H1 (cell line): ENCODE measurements around the gene PVR. TPM values are rescaled to one million over a fixed set of nuclear protein-coding genes. Genes with fewer than 3 reads are reported as not detected.

Experiments
- CTCF ChIA-PET: fragments of 300-600 bp; sonication (Branson Sonifier 250); formaldehyde crosslinking; loops from one replicate; lab custom pipeline; 2021; ENCODE audit not compliant: partially characterized antibody; lab: Charles Lee
- POLR2A ChIA-PET: fragments of 300-600 bp; sonication (Branson Sonifier 250); formaldehyde crosslinking; loops from one replicate; lab custom pipeline; 2021; ENCODE audit warnings: inconsistent platforms; ENCODE audit not compliant: partially characterized antibody; lab: Charles Lee
- DNase-seq, 2 experiments: peaks; one replicate each; pipeline versions ENCODE4 v3.0.0 to v3.0.0-alpha.2; 2010 to 2022; ENCODE audit warnings: low spot score in 2 of 2, low read depth in 1 of 2, mixed read lengths in 1 of 2
- FAIRE-seq: peaks from 2 replicates; lab custom pipeline; 2011; peaks lifted over from hg19 to GRCh38; lab: Jason Lieb, UNC
- H2AFZ ChIP-seq: 2 replicates; pipeline ENCODE4 v1.8.1; 2012; ENCODE audit warnings: low read length, inconsistent platforms
- H2AK5ac ChIP-seq: 2 replicates; pipeline ENCODE4 v1.6.1; 2013; ENCODE audit warnings: low read depth, low read length
- H2BK120ac ChIP-seq: replicated peaks from 2 replicates; pipeline ENCODE3; 2013; ENCODE audit warnings: low read depth, low read length, inconsistent platforms
- H2BK12ac ChIP-seq: 2 replicates; pipeline ENCODE4 v1.6.1; 2013; ENCODE audit warnings: low read depth, low read length
- H2BK15ac ChIP-seq: 2 replicates; pipeline ENCODE4 v1.6.1; 2013; ENCODE audit warnings: low read length
- H2BK20ac ChIP-seq: 2 replicates; pipeline ENCODE4 v1.6.1; 2013; ENCODE audit warnings: low read length
- H2BK5ac ChIP-seq: 2 replicates; pipeline ENCODE4 v1.6.1; 2013; ENCODE audit warnings: low read depth, low read length
- H3K14ac ChIP-seq: 2 replicates; pipeline ENCODE4 v1.6.1; 2013; ENCODE audit warnings: inconsistent platforms; ENCODE audit not compliant: insufficient read length
- H3K18ac ChIP-seq: 2 replicates; pipeline ENCODE4 v1.6.1; 2013; ENCODE audit warnings: low read length; ENCODE audit errors: extremely low read depth
- H3K23ac ChIP-seq: 2 replicates; pipeline ENCODE4 v1.6.1; 2013; ENCODE audit warnings: inconsistent platforms; ENCODE audit not compliant: insufficient read length
- H3K23me2 ChIP-seq: 2 replicates; pipeline ENCODE4 v1.6.1; 2013; ENCODE audit warnings: low read depth, low read length
- H3K27ac ChIP-seq: 2 replicates; pipeline ENCODE4 v1.6.1; 2011; ENCODE audit warnings: low read depth, low read length, inconsistent platforms
- H3K27me3 ChIP-seq, 4 experiments: replicated peaks in 1 of 4; 1 replicate in 1 of 4; 2 replicates in 3 of 4; pipeline versions ENCODE4 v1.6.1 to v1.8.1; 2011 to 2013; ENCODE audit warnings: low read length in 3 of 4, mild to moderate bottlenecking in 3 of 4, inconsistent platforms in 2 of 4, mixed read lengths in 2 of 4, moderate library complexity in 1 of 4; ENCODE audit not compliant: control insufficient read depth in 3 of 4, insufficient read depth in 3 of 4; ENCODE audit errors: extremely low read depth in 1 of 4
- H3K36me3 ChIP-seq, 4 experiments: 2 replicates each; pipeline versions ENCODE4 v1.6.1 to v1.8.1; 2011 to 2013; ENCODE audit warnings: mild to moderate bottlenecking in 4 of 4, low read length in 3 of 4, moderate library complexity in 2 of 4, control low read depth in 1 of 4, inconsistent platforms in 1 of 4; ENCODE audit not compliant: insufficient read depth in 4 of 4, control insufficient read depth in 2 of 4
- H3K4ac ChIP-seq: replicated peaks from 2 replicates; pipeline ENCODE3; 2013; ENCODE audit warnings: low read length, low read depth, mixed read lengths, inconsistent platforms; ENCODE audit not compliant: insufficient read length
- H3K4me1 ChIP-seq, 4 experiments: replicated peaks in 1 of 4; 1 replicate in 1 of 4; 2 replicates in 3 of 4; pipeline versions ENCODE4 v1.6.1 to v1.8.1; 2011 to 2013; ENCODE audit warnings: low read length in 3 of 4, inconsistent platforms in 2 of 4, mixed read lengths in 1 of 4; ENCODE audit not compliant: insufficient read depth in 4 of 4, control insufficient read depth in 3 of 4
- H3K4me2 ChIP-seq, 2 experiments: 2 replicates each; pipeline versions ENCODE4 v1.6.1 to v1.8.1; 2011 to 2013; ENCODE audit warnings: low read depth in 2 of 2, low read length in 2 of 2, control low read depth in 1 of 2, inconsistent platforms in 1 of 2, mild to moderate bottlenecking in 1 of 2; ENCODE audit not compliant: insufficient read depth in 1 of 2
- H3K4me3 ChIP-seq, 4 experiments: fragments of 200-600, 300-600 bp in 1 of 4; sonication (generic), shearing (Covaris generic), sonication (Bioruptor Twin) in 1 of 4; 2 replicates each; pipeline versions ENCODE4 v1.5.1 to v1.8.1; 2011 to 2016; ENCODE audit warnings: low read length in 4 of 4, low read depth in 3 of 4, control low read depth in 2 of 4, inconsistent platforms in 2 of 4, mild to moderate bottlenecking in 2 of 4, mixed read lengths in 1 of 4, moderate library complexity in 1 of 4; ENCODE audit not compliant: insufficient read depth in 2 of 4; ENCODE audit errors: extremely low read depth in 1 of 4
- H3K56ac ChIP-seq: replicated peaks from 2 replicates; pipeline ENCODE3; 2013; ENCODE audit warnings: low read depth, mild to moderate bottlenecking, mixed read lengths, low read length, inconsistent platforms; ENCODE audit not compliant: insufficient read length
- H3K79me1 ChIP-seq: 2 replicates; pipeline ENCODE4 v1.6.1; 2013; ENCODE audit warnings: low read depth, low read length, control low read depth
- H3K79me2 ChIP-seq, 2 experiments: 2 replicates each; pipeline versions ENCODE4 v1.6.1 to v1.8.1; 2012 to 2013; ENCODE audit warnings: low read length in 2 of 2, mild to moderate bottlenecking in 2 of 2, inconsistent platforms in 1 of 2; ENCODE audit not compliant: insufficient read depth in 2 of 2, control insufficient read depth in 1 of 2
- H3K9ac ChIP-seq, 4 experiments: replicated peaks in 1 of 4; 1 replicate in 1 of 4; 2 replicates in 3 of 4; pipeline versions ENCODE4 v1.6.1 to v1.8.1; 2011 to 2013; ENCODE audit warnings: low read depth in 3 of 4, low read length in 3 of 4, control low read depth in 2 of 4, mild to moderate bottlenecking in 2 of 4, moderate library complexity in 2 of 4, inconsistent platforms in 1 of 4; ENCODE audit errors: extremely low read depth in 1 of 4
- H3K9me3 ChIP-seq, 2 experiments: 2 replicates each; pipeline versions ENCODE4 v1.6.1 to v1.8.1; 2012 to 2013; ENCODE audit warnings: mild to moderate bottlenecking in 2 of 2, moderate library complexity in 2 of 2, control low read depth in 1 of 2, inconsistent platforms in 1 of 2, low read depth in 1 of 2, low read length in 1 of 2, mixed read lengths in 1 of 2; ENCODE audit not compliant: insufficient read depth in 2 of 2
- H4K20me1 ChIP-seq, 2 experiments: replicated peaks in 1 of 2; 2 replicates each; pipeline versions ENCODE3 to v1.8.1; 2011 to 2013; ENCODE audit warnings: inconsistent platforms in 2 of 2, low read length in 2 of 2, mild to moderate bottlenecking in 1 of 2; ENCODE audit not compliant: insufficient read depth in 2 of 2, control insufficient read depth in 1 of 2
- H4K5ac ChIP-seq: 2 replicates; pipeline ENCODE4 v1.6.1; 2013; ENCODE audit warnings: low read length, low read depth, mixed read lengths, inconsistent platforms; ENCODE audit not compliant: insufficient read length
- H4K8ac ChIP-seq: 2 replicates; pipeline ENCODE4 v1.8.0; 2013; ENCODE audit warnings: mild to moderate bottlenecking, moderate library complexity, low read length, inconsistent platforms; ENCODE audit not compliant: insufficient read depth; ENCODE audit errors: extremely low read depth
- H4K91ac ChIP-seq: replicated peaks from 2 replicates; pipeline ENCODE3; 2013; ENCODE audit warnings: low read length, mixed read lengths, inconsistent platforms; ENCODE audit not compliant: insufficient read length
- EP300 ChIP-seq, 2 experiments: IDR thresholded peaks; 1 replicate in 1 of 2; 2 replicates in 1 of 2; pipeline ENCODE4 v1.6.1; 2011 to 2012; ENCODE audit warnings: low read depth in 2 of 2, low read length in 2 of 2, mild to moderate bottlenecking in 2 of 2, borderline replicate concordance in 1 of 2, inconsistent platforms in 1 of 2, moderate library complexity in 1 of 2
- GTF2F1 ChIP-seq: IDR thresholded peaks from 2 replicates; pipeline ENCODE4 v1.6.1; 2012; ENCODE audit warnings: low read depth, low read length, improper control_type of control experiment, borderline replicate concordance
- RAD21 ChIP-seq, 2 experiments: IDR thresholded peaks in 1 of 2; conservative IDR thresholded peaks in 1 of 2; 2 replicates each; pipeline ENCODE4 v1.6.1; 2011; ENCODE audit warnings: low read depth in 2 of 2, low read length in 2 of 2, improper control_type of control experiment in 1 of 2, inconsistent platforms in 1 of 2, mild to moderate bottlenecking in 1 of 2, moderate library complexity in 1 of 2
- RNF2 ChIP-seq: fragments of 200-900, 300-1000 bp; sonication (generic); IDR thresholded peaks from 2 replicates; pipeline ENCODE4 v1.7.1; 2016; ENCODE audit warnings: borderline replicate concordance, low read depth, mild to moderate bottlenecking, antibody characterized with exemption, low read length; ENCODE audit not compliant: poor library complexity, severe bottlenecking; ENCODE audit errors: missing control alignments
- SIN3A ChIP-seq, 2 experiments: IDR thresholded peaks in 1 of 2; conservative IDR thresholded peaks in 1 of 2; 2 replicates each; pipeline ENCODE4 v1.6.1; 2011 to 2012; ENCODE audit warnings: low read length in 2 of 2, improper control_type of control experiment in 1 of 2, low read depth in 1 of 2, mild to moderate bottlenecking in 1 of 2
- SIRT6 ChIP-seq: IDR thresholded peaks from one replicate; pipeline ENCODE4 v1.7.1; 2012; ENCODE audit warnings: low read length, inconsistent platforms
- SUZ12 ChIP-seq: fragments of 200-600 bp; sonication (generic); IDR thresholded peaks from 2 replicates; pipeline ENCODE4 v1.6.1; 2012; ENCODE audit warnings: mild to moderate bottlenecking, inconsistent platforms, low read length, moderate library complexity, mixed read lengths
- YY1 ChIP-seq: IDR thresholded peaks from 2 replicates; pipeline ENCODE4 v1.6.1; 2011; ENCODE audit warnings: low read depth, mild to moderate bottlenecking, low read length
- ZNF274 ChIP-seq: IDR thresholded peaks from 2 replicates; pipeline ENCODE4 v1.7.0; 2012; ENCODE audit warnings: low read length, borderline replicate concordance; ENCODE audit errors: extremely low read depth
- WGBS, 2 experiments: shearing (Covaris generic) in 1 of 2; methylation state at CpG; one replicate each; pipeline versions ENCODE4 v1.1.6 to v1.1.7; 2013 to 2015; ENCODE audit warnings: low lambda C conversion rate in 2 of 2, mixed read lengths in 2 of 2, inconsistent platforms in 1 of 2, low coverage in 1 of 2, missing lambda C conversion rate in 1 of 2; ENCODE audit not compliant: insufficient replicate concordance in 2 of 2, insufficient coverage in 1 of 2, insufficient read length in 1 of 2; ENCODE audit errors: extremely low coverage in 1 of 2, missing lambda C conversion rate in 1 of 2; 5-methylcytosine and 5-hydroxymethylcytosine counted together
- polyA plus RNA-seq, 7 experiments: library from polyadenylated mRNA; depleted of rRNA in 3 of 7; stranded (reverse) in 5 of 7; unstranded in 2 of 7; fragments of >200 nt in 5 of 7; fragments of 200-250 nt in 2 of 7; gene quantifications; 1 replicate in 5 of 7; 2 replicates in 1 of 7; 4 replicates in 1 of 7; pipeline versions ENCODE4 v1.2.1 to v1.2.3, GENCODE V29; 2011 to 2013; ENCODE audit warnings: missing spikeins in 2 of 7, mixed read lengths in 2 of 7
- total RNA-seq: library from RNA; stranded (reverse); fragmentation: NEBNext Ultra II Directional; extraction: Animal tissue kit (Norgen Biotek cat#: 25700); gene quantifications from 2 replicates; pipeline ENCODE4 v1.2.1, GENCODE V29; 2021

The PVR gene
- total and polyA plus RNA-seq, 2 of the 8 experiments (the other 6 are each of a cell fraction or from before 2014, with no cell fraction given), result 13.3 to 14.8 TPM

DNA sequence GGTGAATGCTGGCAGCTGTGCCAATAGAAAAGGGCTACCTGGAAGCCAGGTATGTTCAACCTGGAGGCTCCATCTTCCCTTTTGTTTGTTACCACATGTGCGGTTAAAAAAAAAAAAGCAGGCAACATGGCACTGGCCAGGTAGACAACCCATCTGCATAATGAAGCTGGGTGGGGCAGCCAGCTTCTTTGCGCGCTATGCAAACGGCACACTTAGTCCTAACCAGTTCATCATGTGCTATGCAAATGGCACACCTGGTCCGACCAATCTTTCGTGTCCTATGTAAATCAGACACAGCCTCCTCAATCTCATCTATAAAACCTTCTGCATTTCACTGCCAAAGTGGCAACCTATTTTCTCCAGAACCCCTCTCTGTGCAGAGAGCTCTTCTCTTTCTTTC is 41.6 kb upstream of the PVR start:
- H3K27me3 ChIP-seq, result no peaks in the 10 kb centered on the region
- no peak for TF ChIP-seq GTF2F1
- TF ChIP-seq SIN3A (conservative IDR thresholded peaks at IDR 0.05 in 1 of 2, IDR thresholded peaks at IDR 0.05 in 1 of 2; ENCODE audit: low read depth in 1 of 2, low read length in 2 of 2), result no peak
- no peak for TF ChIP-seq SUZ12
- TF ChIP-seq RNF2, result no peak
- no peak for TF ChIP-seq ZNF274
- no peak for TF ChIP-seq YY1
- TF ChIP-seq EP300 (IDR thresholded peaks at IDR 0.05; ENCODE audit: borderline replicate concordance in 1 of 2, low read depth in 2 of 2, low read length in 2 of 2), result no peak
- TF ChIP-seq RAD21 (IDR thresholded peaks at IDR 0.05 in 1 of 2, conservative IDR thresholded peaks at IDR 0.05 in 1 of 2; ENCODE audit: low read depth in 2 of 2, low read length in 2 of 2), result no peak
- TF ChIP-seq SIRT6, result no peak
- no peak for DNase-seq
- H3K18ac ChIP-seq, result no peak overlapping the region
- H2AK5ac ChIP-seq, result no peak overlapping the region
- ChIA-PET CTCF (interaction anchor here (0.6 to 6.5 kb wide), 8 partner anchors 9 to 1013 kb away, joined by 3 to 42 read pairs (median 6); partner anchors contain the start of gene IGSF23), POLR2A (interaction anchor here (0.6 to 0.9 kb wide), 2 partner anchors 297 to 651 kb away, joined by 3 to 4 read pairs; partner anchors contain the start of genes ZNF221 and ZNF235)
- peaks cover 0 to 5% (median 2%) of the 10 kb centered on the region in 4 experiments; a peak in 4 of 7 replicates for H3K4me1 ChIP-seq
- H3K23me2 ChIP-seq, result no peaks in the 10 kb centered on the region
- no peak overlapping the region for H4K8ac ChIP-seq
- no peak overlapping the region for H2BK5ac ChIP-seq
- no peak overlapping the region for H3K23ac ChIP-seq
- H3K9ac ChIP-seq, result no peak overlapping the region
- H3K4me3 ChIP-seq, result no peak overlapping the region
- WGBS, 2 experiments, result 87% methylated on average over 6 of the region's 6 CpGs; no CpG with 5 or more reads in 1 of the 2 experiments
- no peak overlapping the region for H2BK15ac ChIP-seq
- no peak overlapping the region for H2BK12ac ChIP-seq
- FAIRE-seq, result no peak
- H4K20me1 ChIP-seq, result no peaks in the 10 kb centered on the region
- no peak overlapping the region for H4K5ac ChIP-seq
- H2AFZ ChIP-seq, result no peak overlapping the region
- H3K27ac ChIP-seq, result no peak overlapping the region
- H3K79me1 ChIP-seq, result no peaks in the 10 kb centered on the region
- H4K91ac ChIP-seq, result no peak overlapping the region
- no peaks in the 10 kb centered on the region for H3K9me3 ChIP-seq
- H2BK20ac ChIP-seq, result no peak overlapping the region
- no peak overlapping the region for H3K4me2 ChIP-seq
- no peak overlapping the region for H3K56ac ChIP-seq
- H3K79me2 ChIP-seq, result no peaks in the 10 kb centered on the region
- H3K4ac ChIP-seq, result no peak overlapping the region
- H2BK120ac ChIP-seq, result no peak overlapping the region
- H3K14ac ChIP-seq, result no peak overlapping the region
- H3K36me3 ChIP-seq, result no peaks in the 10 kb centered on the region
